ENCODE results near the gene ZNF185.
A peak's percentile ranks its signal among the peaks of the same experiment; 100 is the strongest.

The ZNF185 gene

DNA sequence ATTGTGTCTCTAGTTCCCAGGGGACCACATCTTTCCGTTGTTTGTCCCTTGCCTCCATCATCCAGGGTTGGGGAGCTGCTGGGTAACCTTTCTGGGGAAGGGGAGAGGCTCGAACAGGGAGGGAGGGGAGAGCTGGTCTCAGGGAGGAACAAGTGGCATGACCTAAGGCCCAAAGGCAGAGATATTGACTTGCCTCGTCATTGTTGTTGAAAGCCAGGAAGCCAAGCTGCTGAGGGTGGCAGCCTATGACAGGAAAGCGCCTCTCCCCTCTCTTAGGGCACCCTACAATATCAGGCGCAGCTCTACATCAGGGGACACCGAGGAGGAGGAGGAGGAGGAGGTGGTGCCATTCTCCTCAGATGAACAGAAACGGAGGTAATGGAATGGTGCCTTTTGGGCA, 20.8 kb downstream of the ZNF185 start:
- no peak for DNase-seq

DNA sequence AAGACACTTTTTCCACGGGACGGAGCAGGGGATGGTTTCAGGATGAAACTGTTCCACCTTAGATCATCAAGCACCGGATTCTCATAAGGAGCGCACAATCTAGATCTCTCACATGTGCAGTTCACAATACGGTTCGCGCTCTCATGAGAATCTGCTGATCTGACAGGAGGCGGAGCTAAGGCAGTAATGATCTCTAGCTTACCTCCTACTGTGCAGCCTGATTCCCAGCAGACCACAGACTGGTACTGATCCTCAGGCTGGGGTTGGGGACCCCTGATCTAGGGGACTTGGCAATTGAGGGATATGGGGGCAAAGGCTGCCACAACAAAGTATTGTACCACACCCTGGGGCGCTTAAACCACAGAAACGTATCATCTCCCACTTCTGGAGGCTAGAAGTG, 25.7 kb downstream of the ZNF185 start:
- DNase-seq: no peak

DNA sequence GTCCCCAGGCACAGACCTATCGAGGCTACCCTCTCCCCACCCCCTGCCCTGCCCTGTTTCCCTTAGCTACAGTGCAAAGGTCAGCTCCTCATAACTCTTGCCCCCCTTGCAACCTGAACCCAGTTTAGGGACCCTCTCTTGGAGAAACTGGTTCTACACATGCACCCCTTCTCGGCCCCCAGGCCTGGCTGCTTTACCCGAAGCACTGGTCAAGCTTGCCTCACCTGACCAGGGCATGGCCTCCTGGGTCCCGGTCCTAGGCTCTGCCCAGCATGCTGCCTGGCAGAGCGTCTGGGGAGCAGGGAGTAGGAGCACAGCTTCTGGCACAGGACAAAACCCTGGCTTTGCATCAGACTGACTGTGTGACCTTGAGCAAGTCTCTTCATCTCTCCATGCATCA, 28.0 kb downstream of the ZNF185 start:
- DNase-seq: no peak

DNA sequence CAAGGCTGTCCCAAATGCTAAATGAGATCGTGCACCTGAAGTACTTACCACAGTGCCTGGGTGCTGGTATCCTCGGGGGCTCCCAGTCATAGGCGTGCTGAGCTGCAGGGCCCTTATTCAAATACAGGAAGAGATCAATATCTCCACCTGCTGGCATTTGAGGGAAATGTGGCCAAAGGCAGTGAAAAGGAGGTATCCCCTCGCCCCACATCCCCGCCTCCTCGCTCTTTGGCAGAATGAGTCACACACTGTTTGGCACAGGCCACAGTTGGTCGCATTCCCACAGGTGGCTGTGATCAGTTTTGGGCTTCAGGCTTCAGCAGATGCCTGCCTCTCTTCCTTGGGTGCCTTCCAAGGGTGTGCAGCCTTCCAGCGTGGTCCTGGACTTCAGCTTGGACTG, 28.4 kb downstream of the ZNF185 start:
- DNase-seq: no peak

DNA sequence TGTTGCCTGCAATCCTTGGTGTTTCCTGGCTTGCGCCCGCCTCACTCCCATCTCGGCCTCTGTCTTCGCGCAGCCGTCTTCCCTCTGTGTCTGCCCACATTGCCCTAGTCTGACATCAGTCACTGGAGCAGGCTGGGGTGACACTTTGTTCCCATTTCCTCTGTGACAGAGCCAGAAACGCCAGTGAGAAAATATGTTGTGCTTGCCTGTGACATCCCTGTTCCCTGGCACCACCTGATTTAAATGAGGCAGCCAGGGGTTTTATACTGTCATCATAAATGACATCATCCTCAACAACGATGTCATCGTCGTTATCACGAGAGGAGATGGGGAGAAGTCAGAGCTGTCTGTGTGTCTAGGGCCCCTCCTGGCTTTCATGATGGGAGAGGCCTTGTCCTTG, 29.1 kb downstream of the ZNF185 start:
- DNase-seq: no peak

DNA sequence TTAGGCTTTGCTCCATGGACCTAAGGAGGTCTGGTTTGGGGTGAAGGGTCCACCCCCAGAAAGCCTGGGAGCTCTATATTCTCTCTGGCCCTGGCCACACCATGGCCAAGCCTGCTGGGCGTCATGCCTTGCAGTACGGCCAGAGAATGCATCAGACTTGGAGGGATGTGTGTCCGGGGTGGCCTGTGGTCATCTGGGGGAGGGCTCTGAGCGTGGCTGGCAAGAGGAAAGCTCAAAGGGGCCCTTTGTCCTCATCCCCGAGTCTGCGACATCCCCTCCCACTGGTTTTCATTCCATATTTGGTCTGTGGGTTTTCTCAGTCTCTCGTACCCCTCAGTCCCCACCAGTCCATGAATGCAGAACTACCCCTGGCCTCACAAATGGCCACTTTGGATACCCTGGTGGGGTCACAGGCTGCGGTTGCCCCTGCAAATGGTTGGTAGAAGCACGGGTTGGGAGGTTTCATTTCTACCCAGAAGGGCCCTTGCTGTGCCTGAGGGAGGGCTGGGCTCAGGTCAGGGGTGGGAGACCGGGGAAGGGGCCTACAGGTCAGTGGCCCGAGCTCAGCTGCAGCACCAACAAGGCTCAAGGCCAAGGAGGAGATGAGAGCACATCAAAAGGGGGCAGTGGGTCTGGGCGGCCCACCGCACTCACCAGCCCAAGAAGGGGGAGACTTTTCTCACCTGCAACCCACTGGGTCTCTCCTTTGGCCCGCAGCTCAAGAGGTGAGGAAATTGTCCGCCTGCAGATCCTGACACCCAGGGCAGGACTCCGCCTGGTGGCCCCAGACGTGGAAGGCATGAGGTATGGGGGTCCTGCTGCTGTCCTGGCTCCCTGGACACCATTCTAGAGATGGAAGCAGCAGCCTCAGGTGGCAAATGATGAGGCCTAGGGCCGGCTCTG, 30.2 kb downstream of the ZNF185 start:
- no peak for DNase-seq

DNA sequence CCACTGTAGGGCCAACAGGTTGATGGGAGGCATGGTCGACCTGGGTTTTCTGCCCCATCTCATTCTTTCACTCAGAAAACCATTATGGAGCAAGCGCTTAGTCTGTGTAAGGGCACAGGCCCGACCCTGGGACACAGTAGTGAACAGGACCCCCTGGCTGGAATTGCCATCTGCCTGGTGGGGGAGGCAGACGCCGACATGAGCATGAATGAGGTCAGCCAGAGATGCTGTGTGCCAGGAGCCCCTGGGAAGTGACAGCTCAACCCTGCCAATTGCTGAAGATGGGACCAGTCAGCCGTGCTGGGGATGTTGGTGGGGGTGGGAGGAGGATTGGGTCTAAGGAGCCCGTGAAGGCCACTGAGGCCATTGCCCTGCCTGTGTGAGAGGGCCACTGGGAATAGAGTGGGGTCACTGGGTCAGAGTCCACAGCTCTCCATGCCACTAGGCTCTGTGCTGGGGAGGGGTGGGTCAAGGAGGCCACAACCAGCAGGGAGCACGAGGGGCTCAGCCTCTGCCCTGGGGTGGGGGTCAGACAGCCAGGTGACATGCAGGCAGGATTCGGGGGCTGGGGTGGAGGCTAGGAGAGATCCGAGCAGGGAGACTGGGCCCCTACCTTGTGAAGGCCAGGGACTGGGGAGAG, 31.0 kb downstream of the ZNF185 start:
- DNase-seq: no peak

DNA sequence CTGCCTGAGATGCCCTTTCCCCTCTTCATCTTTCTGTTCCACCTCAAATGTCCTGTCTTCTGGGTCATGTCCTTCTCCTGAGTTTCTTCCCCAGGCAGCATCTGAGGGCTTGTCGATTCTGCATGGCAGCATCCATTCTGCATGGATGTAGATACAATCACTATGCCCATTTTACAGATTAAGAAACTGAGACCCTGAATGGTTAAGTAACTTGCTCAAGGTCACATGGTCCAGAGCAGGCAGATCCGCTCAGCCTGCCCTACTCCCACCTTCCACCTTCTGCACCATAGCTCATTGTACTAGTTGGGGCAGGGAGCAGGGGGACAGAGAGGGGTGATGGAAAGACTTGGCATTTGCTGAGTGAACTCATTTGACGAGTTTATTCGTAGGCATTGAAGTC, 32.0 kb downstream of the ZNF185 start:
- no peak for DNase-seq

DNA sequence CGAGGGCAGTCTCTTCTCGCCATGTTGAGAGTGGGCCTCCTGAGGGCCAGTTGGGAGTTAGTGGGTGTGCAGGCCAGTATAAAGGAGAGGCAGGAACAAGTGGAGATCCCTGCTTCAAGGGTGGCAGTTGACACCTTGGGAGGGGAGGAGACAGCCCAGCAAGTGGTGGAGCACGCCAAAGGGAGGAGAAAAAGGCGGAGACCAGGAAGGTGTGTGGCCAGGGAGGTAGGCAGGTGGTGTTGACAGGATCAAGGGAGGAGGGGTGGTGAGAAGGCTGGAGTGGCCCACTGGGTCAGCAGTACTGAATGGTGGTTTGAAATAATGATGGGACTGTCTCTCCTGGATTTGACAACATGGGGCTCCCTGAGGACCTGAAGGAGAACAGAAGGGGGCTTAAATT, 32.6 kb downstream of the ZNF185 start:
- DNase-seq: no peak

DNA sequence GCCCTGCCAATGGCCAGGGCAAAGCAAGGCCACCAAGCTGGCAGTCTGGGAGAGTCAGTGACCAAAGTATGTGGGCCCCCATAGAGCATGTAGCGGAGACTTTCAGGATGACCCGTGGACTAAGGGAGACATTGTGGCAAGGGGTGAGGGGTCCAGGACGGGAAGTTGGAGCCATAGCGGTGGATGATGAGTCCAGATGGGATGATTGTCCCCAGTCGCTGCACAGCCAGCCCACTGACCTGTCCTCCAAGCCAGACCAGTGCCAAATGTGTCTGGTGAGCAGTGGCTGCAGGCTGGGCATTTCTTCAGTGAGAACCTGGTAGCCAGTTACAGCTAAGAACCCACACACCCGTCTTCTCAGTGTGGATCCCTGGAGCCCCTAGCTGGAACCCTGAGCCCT, 34.3 kb downstream of the ZNF185 start:
- no peak for DNase-seq

DNA sequence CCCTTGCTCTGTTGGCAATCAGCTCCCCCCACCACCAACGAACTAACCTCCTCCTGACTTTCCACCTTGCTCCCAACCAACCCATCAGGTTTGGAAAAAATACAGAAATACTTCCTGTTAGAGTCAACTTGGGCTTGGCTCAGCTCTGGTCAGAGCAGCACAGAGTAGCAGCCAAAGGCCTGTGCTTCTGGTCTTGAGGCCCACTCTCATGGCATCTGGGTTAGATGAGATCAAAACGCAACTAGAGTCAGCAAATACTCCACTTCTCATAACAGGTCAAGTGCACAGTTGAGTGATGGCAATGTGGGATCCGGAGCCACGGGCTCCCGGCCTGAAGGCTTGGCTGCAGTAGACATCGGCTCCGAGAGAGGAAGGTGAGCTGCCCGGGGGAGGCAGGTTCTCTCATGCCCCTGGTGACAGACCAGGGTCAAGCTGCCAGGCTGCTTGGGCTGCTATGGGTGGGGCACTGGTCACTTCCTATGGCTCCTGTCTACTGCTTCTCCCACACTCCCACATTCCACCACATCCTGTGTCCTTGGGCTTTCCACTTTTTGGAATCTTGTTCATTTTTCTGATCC, 34.8 kb downstream of the ZNF185 start:
- DNase-seq: no peak

DNA sequence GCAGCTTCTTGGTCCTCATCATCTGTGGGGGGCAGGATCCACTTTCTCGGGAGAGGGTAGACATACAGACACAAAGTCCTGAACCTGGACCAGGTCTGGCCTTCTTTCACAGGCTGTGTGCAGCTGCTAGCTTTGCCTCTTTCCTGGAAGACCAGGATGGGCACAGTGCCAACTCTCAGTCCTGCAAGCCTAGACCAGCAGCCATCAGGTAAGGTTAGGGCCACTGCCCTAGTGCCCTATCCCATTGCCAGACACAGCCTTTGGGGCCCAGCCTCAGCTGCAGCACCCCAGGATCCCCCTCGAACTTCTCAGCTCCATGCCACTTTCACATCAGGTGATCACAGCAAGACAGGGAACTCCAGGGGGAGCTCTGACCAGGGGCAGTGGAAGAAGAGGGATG, 38.4 kb downstream of the ZNF185 start:
- no peak for DNase-seq

DNA sequence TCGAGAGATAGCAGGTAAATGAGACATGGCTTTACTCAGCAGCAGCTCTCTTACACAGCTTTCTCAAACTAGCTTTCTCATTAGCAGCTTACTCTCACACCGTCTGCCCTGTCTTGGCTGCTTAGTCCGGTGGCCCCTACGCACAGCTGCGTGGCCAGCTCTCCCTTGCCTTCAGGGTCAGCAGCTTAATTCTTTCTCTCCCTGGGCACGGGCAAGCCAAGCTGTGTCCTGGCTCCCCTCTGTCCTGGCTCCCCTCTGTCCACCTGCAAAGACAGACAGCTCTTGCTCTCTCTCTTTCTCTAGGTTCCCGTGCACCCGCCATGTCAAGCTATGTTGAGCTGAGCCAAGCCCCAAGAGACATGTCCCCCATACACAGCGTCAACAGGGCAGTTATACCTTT, 39.4 kb downstream of the ZNF185 start:
- DNase-seq: no peak

DNA sequence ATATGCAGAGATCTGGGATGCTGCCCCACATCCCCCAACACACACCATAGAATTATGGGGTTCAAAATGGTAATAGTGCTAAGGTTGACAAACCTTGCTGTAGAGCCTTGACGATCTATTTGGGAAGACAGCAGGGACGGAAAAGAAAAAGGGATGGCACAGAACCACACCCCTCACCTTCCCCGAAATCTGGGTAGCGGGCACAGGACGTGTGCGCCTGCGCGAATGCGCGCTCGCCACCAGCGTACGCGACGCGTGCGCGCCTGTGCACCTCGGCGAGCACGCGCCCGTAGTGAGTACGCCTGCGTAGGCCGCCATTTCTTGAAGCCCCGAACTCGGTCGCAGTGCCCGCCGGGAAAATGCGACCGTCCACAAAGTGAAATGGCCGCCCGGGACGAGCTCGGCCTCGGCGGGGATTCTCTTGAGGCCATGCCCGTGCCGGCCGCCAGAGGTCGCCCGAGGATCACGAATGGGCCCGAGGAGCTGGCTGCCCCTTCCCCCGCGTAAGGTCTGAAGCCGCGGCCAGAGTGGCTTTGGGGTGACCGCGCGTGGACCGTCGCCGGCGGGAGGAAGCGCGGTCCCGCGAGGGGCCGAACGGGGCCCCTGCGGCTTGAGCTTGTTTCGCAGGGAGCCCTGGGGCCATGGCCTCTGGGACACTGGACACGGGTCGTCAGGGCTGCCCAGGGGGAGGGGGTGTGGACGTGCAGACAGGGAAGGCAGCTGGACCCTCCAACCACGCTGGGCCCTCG, 43.6 kb downstream of the ZNF185 start:
- DNase-seq: peak; percentile 48

DNA sequence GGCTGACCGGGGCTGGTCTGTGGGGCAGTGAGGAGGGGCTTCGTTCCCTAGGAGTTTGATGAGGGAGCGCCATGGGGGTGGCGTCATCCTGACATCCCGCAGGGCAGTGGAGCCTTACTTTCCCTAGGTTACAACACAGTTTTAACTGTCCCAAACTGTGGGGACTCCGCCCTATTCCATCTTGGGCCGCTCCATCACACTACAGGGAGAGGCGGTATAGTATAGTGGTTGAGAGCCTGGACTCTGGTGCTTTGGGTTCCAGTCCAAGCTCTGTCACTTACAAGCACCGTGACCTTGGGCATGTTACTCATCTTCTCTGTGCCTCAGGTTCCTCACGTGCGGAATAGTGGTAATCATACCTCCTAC, 44.2 kb downstream of the ZNF185 start:
- no peak for DNase-seq

DNA sequence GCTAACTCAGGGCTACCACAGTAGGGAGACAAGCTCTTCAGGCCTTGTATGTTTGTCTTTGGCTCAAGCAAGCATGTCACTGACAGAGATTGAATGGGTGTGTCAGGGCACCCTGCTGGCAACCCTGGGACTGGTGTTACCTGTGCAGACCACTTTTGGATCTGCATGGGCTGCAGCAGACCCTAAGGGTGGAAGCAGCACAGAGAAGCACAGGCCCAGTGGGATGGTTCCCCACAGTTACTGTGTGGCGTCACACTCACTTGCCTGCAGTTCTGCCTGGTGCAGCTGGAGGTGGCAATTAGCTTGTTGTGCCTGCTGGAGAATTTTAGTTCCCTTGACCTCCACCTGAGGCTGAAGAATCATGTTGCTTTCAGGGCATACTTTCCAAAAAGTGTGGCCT, 46.0 kb downstream of the ZNF185 start:
- no peak for DNase-seq

DNA sequence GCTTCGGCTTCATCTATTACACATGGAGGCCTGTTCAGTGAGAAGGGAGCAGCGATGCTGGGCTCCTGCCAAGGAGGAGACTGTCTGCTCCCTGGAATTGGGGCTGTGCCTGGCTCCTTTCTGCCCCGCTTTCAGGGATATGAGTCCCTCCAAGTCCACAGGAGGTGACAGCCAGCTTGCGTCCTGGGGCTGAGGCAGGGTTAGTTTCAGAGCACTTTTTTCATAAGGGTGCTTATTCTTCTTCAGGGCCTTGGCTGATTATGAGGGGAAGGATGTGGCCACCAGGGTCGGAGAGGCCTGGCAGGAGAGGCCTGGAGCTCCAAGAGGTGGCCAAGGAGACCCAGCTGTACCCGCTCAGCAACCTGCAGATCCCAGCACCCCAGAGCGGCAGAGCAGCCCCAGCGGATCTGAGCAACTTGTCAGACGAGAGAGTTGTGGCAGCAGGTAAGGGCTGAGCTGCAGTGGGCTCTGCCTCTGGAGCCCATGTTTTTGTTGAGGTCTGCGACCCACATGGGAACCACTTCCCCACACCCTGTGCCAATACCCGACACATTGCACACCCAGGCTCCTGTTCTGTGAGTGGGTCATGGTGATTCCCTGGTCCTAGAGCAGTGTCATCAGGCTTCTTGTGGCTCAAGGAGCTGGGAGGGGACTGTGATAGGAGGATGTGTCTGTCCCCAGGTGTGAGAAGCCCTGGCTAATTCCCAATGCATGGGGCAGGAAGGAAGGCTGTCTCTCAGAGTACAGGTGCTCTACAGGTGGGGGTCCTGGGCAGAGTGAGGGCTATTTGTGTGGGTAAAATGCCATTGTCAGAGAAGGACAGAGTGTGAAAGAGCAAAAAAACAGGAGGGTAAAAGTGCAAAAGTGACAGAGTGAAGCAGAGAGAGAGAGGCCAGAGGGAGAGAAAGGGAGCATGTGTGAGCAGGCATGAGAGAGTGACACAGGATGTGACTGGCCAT, 47.4 kb downstream of the ZNF185 start:
- no peak for DNase-seq

DNA sequence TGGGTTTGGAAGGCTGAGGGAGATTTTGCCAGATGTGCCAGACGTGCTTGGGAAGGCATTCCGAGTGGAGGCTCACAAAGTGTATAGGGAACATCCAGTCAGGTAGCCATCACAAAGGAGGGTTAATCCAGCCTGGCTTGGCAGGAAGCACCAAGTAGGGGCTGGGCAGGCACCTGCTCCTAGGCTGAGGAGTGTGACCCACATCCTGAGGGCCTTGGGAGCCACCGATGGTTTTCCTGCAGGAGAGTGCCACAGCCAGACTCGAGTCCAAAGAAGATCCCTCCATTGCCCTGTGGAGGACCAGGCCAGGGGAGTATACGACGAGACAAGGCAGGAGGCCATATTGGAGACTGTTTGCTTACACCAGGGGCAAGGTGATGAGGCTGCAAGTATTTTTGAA, 48.8 kb downstream of the ZNF185 start:
- DNase-seq: no peak

Measured in SIG-M5 (cell line).